GM13977 (cell line): ENCODE data around the gene CHST12.

Experiments
- DNase-seq: peaks from one replicate; pipeline ENCODE4 v3.0.0; 2012; ENCODE audit warnings: low spot score
- in situ Hi-C: fragments of 300-500 bp; cut with MboI; formaldehyde crosslinking; loops from one replicate; pipeline ENCODE4 v1.12.0; 2022; ENCODE audit warnings: low sequenced_read_pairs, low pct_unique_long_range_greater_than_20kb, mixed read lengths, inconsistent platforms; ENCODE audit not compliant: unreplicated experiment
- TF ChIP-seq, protein P1 (sequence below): IDR thresholded peaks from 2 replicates; pipeline ENCODE4 v1.5.1; 2012; ENCODE audit warnings: mild to moderate bottlenecking, control low read depth; ENCODE audit not compliant: insufficient read depth; ENCODE audit errors: extremely low read depth, missing control alignments

Gene CHST12

DNA sequence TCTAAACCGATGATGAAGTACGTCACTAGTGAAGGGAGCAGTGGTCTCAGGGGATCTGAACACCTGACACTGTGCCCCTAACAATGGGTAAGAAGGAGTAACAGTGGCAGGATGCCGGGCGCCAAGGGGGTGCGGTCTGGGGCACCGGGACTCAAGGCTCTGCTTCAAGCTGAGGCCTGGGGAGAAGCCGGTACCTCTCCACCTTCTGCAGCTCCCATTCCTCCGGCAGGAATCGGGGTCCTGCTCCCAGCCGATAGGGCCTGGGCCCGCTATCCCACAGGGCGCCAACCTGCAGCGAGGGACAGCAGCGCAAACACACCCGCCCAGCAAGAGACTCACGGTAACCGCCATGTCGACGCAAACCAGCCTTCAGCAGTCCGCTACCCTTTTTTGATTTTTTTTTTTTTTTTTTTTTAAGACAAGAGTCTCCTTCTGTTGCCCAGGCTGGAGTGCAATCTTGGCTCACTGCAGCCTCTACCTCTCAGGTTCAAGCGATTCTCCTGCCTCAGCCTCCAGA is 8.8 kb upstream of the CHST12 start:
- no peak for DNase-seq
- in situ Hi-C loops: no loop called here
- TF ChIP-seq, protein P1, sequence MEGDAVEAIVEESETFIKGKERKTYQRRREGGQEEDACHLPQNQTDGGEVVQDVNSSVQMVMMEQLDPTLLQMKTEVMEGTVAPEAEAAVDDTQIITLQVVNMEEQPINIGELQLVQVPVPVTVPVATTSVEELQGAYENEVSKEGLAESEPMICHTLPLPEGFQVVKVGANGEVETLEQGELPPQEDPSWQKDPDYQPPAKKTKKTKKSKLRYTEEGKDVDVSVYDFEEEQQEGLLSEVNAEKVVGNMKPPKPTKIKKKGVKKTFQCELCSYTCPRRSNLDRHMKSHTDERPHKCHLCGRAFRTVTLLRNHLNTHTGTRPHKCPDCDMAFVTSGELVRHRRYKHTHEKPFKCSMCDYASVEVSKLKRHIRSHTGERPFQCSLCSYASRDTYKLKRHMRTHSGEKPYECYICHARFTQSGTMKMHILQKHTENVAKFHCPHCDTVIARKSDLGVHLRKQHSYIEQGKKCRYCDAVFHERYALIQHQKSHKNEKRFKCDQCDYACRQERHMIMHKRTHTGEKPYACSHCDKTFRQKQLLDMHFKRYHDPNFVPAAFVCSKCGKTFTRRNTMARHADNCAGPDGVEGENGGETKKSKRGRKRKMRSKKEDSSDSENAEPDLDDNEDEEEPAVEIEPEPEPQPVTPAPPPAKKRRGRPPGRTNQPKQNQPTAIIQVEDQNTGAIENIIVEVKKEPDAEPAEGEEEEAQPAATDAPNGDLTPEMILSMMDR: no peak

DNA sequence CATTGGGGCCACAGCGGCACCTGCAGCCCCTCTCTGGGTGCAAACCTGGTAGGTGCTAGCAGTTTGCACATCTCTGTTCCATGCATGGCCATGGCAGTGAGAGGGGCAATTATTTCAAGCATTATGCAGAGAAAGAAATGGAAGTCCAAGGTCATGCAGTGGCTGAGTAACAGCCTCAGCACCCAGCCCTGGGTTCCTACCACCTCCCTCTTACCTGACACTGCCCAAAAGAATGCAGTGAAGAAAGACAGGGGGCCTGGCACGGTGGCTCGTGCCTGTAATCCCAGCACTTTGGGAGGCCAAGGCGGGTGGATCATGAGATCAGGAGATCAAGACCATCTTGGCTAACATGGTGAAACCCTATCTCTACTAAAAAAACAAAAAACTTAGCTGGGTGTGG is 4.9 kb upstream of the CHST12 start:
- TF ChIP-seq, protein P1: no peak
- no peak for DNase-seq
- in situ Hi-C loops: no loop called here

DNA sequence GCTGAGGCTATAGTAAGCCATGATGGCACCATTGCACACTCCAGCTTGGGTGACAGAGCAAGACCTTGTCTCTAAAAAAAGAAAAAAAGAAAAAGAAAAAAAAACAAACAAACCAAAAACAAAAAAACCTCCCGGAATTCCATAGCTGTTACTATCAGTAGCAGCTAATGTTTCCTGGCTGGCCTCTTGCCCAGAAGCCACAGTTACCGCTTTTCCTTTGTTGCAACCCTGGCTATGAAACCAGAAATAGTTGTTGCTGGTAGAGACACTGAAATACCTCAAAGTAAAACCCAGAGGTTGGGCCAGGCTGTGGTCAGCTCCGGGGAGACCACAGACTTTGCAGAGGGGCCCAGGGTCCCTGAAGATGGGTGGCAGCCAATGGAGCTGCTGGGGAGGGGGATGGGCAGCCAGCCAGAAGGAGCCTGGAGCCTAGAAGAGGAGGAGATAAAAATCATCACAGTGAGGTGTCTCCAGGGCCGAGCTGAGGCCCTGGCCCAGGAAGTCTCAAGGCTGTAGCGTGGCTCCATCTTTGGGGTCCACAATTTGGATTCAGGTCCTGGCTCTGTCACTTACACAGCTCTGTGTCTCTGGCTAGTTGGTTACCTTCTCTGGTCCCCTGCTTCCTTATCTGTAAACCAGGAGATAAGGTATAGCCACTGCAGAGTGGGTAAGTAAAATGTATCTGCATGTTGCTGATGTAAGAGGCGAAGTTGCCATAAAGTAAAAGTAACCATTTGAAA is 3.4 kb upstream of the CHST12 start:
- DNase-seq: no peak
- TF ChIP-seq, protein P1: no peak
- in situ Hi-C loops: no loop called here

DNA sequence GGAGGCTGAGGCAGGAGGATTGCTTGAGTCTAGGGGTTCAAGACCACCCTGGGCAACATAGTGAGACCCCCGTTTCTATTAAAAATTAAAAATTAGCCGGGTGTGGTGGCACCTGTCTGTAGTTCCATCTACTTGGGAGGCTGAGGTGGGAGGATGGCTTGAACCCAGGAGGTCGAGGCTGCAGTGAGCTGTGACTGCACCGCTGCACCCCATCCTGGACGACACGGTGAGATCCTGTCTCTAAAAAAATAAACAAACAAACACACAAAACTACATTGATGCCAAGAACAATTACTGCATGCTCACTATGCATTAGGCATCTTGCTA is 761 bp upstream of the CHST12 start:
- DNase-seq: no peak
- in situ Hi-C loops: no loop called here
- TF ChIP-seq, protein P1: no peak

DNA sequence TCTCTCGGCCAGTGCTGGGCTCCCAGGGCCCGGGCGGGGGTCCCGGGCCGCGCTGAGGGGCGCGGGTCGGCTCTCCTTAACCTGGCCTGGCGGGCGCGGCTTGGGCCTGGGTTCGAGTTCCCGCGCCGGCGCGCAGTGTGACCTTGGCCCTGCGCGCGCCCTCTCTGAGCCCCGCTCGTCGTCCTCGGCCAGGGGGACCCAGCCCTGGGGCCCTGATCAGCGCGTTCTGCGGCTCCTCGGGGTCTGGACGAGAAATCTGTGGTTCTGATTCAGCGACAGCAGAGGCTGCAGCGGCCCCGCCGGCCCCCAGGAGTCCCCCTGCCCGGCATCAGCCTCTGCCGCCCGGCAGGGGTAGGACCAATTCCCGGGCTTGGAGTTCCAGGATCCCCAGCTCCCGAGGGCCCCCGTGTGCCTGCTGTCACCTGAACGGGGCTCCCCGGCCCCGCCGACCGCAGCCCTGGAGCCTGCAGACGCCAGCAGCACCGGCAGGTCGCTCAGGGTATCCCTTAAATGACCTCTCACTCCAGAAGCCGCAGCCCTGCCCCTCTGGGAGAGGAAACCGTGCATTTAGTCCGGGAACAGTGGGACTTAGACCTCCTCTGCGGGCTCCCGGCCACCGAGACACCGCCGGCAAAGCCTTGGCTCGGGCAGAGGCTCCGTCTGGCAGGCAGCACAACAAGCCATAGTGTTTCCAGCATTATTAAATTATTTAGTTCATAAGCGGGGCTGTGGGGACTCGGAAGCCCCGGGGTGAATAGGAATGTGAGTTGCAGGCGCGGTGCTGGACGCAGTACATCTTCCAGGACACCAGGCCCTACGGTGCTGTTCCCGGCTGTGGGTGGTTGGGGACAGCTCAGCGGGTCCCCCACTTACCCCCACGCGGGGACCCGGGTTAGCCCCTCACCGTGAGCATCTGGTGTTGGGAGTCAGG is 572 bp downstream of the CHST12 start:
- DNase-seq: no peak
- TF ChIP-seq, protein P1: no peak
- in situ Hi-C loops: no loop called here

DNA sequence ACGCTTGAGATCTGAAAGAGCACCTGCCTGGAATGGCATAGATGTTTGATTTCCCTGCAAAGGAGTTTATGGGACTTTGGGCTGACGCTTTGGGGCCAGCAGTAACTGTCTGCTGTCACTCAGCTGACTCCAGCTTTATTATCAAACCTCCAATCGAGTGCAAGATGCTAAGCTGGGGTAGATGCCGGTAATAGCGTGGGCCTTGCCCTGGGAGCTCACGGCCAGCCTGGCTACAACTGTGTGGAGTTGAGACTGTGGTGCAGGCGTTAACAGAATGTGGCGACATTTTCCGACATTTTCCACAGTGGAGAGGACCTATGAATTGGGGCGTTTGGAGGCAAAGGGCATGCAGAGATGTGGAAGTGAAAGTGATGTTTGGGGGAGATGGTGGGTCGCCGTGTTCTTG is 1.3 kb downstream of the CHST12 start:
- DNase-seq: no peak
- in situ Hi-C loops: no loop called here

More for the DNA sequence above, 1.3 kb downstream of the CHST12 start:
- TF ChIP-seq, protein P1: no peak
